Ishikawa (cell line): ENCODE data around the gene RBM25.

ENCODE experiments used
- CEBPB ChIP-seq: IDR thresholded peaks from 2 replicates; pipeline ENCODE4 v1.6.1; 2012
- CREB1 ChIP-seq: IDR thresholded peaks from 2 replicates; pipeline ENCODE4 v1.6.1; 2012; ENCODE audit warnings: low read depth
- EGR1 ChIP-seq: IDR thresholded peaks from 2 replicates; pipeline ENCODE4 v1.6.1; 2012
- EP300 ChIP-seq: IDR thresholded peaks from 2 replicates; pipeline ENCODE4 v1.6.1; 2012; ENCODE audit warnings: borderline replicate concordance
- FOXM1 ChIP-seq: IDR thresholded peaks from 2 replicates; pipeline ENCODE4 v1.6.1; 2012; ENCODE audit warnings: low read depth, borderline replicate concordance
- MAX ChIP-seq: IDR thresholded peaks from 2 replicates; pipeline ENCODE4 v1.6.1; 2012
- NFIC ChIP-seq: IDR thresholded peaks from 2 replicates; pipeline ENCODE4 v1.6.1; 2012
- RAD21 ChIP-seq: IDR thresholded peaks from 2 replicates; pipeline ENCODE4 v1.6.1; 2012; ENCODE audit warnings: low read depth
- TAF1 ChIP-seq: IDR thresholded peaks from 2 replicates; pipeline ENCODE4 v1.6.1; 2012; ENCODE audit warnings: low read depth, mild to moderate bottlenecking
- TCF12 ChIP-seq: IDR thresholded peaks from 2 replicates; pipeline ENCODE4 v1.6.1; 2012; ENCODE audit warnings: low read depth
- TEAD4 ChIP-seq: IDR thresholded peaks from 2 replicates; pipeline ENCODE4 v1.6.1; 2012
- USF1 ChIP-seq: IDR thresholded peaks from 2 replicates; pipeline ENCODE4 v1.6.1; 2012
- YY1 ChIP-seq: IDR thresholded peaks from 2 replicates; pipeline ENCODE4 v1.6.1; 2012; ENCODE audit warnings: low read depth
- ZBTB7A ChIP-seq: IDR thresholded peaks from 2 replicates; pipeline ENCODE4 v1.6.1; 2012; ENCODE audit warnings: low read depth
- TF ChIP-seq, protein P1 (sequence below): IDR thresholded peaks from 2 replicates; pipeline ENCODE4 v1.6.1; 2012; ENCODE audit warnings: low read depth, mild to moderate bottlenecking

RBM25 gene

GRCh38 chr14:73102806-73103497, 44.6 kb downstream of the RBM25 start:
- TF ChIP-seq, protein P1, sequence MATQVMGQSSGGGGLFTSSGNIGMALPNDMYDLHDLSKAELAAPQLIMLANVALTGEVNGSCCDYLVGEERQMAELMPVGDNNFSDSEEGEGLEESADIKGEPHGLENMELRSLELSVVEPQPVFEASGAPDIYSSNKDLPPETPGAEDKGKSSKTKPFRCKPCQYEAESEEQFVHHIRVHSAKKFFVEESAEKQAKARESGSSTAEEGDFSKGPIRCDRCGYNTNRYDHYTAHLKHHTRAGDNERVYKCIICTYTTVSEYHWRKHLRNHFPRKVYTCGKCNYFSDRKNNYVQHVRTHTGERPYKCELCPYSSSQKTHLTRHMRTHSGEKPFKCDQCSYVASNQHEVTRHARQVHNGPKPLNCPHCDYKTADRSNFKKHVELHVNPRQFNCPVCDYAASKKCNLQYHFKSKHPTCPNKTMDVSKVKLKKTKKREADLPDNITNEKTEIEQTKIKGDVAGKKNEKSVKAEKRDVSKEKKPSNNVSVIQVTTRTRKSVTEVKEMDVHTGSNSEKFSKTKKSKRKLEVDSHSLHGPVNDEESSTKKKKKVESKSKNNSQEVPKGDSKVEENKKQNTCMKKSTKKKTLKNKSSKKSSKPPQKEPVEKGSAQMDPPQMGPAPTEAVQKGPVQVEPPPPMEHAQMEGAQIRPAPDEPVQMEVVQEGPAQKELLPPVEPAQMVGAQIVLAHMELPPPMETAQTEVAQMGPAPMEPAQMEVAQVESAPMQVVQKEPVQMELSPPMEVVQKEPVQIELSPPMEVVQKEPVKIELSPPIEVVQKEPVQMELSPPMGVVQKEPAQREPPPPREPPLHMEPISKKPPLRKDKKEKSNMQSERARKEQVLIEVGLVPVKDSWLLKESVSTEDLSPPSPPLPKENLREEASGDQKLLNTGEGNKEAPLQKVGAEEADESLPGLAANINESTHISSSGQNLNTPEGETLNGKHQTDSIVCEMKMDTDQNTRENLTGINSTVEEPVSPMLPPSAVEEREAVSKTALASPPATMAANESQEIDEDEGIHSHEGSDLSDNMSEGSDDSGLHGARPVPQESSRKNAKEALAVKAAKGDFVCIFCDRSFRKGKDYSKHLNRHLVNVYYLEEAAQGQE = no peak
- no peak for TF ChIP-seq USF1
- TF ChIP-seq TCF12 = no peak
- no peak for TF ChIP-seq ZBTB7A
- TF ChIP-seq FOXM1 = no peak
- no peak for TF ChIP-seq MAX
- no peak for TF ChIP-seq NFIC
- TF ChIP-seq TEAD4 = no peak
- no peak for TF ChIP-seq TAF1
- TF ChIP-seq YY1 = no peak
- TF ChIP-seq EP300 = no peak
- TF ChIP-seq CREB1 = no peak
- no peak for TF ChIP-seq CEBPB

GRCh38 chr14:73105050-73105449, 46.7 kb downstream of the RBM25 start:
- TF ChIP-seq MAX (no peak), RAD21 (no peak), FOXM1 (no peak), EP300 (no peak), TCF12 (no peak), TAF1 (no peak), CREB1 (no peak), NFIC (no peak), ZBTB7A (no peak), TEAD4 (no peak), EGR1 (no peak), USF1 (no peak), YY1 (no peak), CEBPB (no peak)
- TF ChIP-seq, protein P1 = no peak

GRCh38 chr14:73105727-73106126, 47.4 kb downstream of the RBM25 start:
- TF ChIP-seq TEAD4 = no peak
- TF ChIP-seq FOXM1 = no peak
- TF ChIP-seq USF1 = no peak
- no peak for TF ChIP-seq RAD21
- no peak for TF ChIP-seq EP300
- TF ChIP-seq CREB1 = no peak
- TF ChIP-seq TCF12 = no peak
- no peak for TF ChIP-seq CEBPB
- TF ChIP-seq TAF1 = no peak
- TF ChIP-seq YY1 = no peak

DNA sequence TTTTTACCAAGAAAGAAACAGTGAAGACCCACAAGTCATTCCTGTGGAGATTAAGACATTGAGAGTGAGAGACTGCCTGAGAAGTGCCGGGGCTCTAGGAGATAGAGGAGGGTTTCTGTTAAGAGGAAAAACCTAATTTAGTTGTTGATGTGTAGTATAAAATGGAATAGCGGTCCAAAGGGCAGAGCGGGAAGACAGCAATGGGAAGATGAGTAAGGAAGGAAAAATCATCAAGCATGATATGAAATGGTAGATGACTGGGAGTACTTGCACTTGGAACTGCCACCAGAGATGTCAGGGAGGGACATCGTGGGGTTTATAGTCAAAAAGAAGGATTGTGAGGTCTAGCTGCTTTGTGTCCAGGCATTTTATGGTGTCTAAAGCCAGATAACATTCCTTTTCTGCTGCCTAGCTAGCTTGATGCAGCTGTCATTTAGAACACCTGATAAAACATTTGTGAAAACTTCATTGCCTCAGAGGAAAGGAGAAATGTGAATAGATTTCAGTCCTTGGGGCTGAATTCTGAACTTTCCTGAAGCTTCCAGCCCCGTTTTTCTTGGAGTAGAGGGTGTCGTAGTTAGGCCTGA, 57.8 kb downstream of the RBM25 start:
- TF ChIP-seq FOXM1 (no peak), TCF12 (no peak), NFIC (no peak), TAF1 (no peak), MAX (no peak), CREB1 (no peak), EP300 (no peak), CEBPB (no peak), EGR1 (no peak), RAD21 (no peak), YY1 (no peak), USF1 (no peak), TEAD4 (no peak), ZBTB7A (no peak)
- TF ChIP-seq, protein P1 = no peak
